ENCODE results near the gene LPGAT1. TPM values are rescaled to one million over a fixed set of nuclear protein-coding genes. Genes with fewer than 3 reads are reported as not detected.

The LPGAT1 gene
- total RNA-seq, 1 experiment from 2014 or later = 41.7 TPM

- Histone ChIP-seq H3K9ac (ENCODE audit: low read length) (no peak overlapping the region), H3K9me2 (replicated peaks; ENCODE audit: low read length) (no peaks in the 10 kb centered on the region), H4K20me1 (ENCODE audit: low read length) (no peaks in the 10 kb centered on the region), H3K27me3 (ENCODE audit: low read length) (peaks cover 29% of the 10 kb centered on the region), H3K36me3 (ENCODE audit: low read depth, low read length) (no peaks in the 10 kb centered on the region), H3F3A (ENCODE audit: low read length, unreplicated experiment) (no peaks in the 10 kb centered on the region), H3K27ac (ENCODE audit: low read length) (no peak overlapping the region), H3K4me1 (ENCODE audit: insufficient read depth, low read length) (no peaks in the 10 kb centered on the region), H3K79me2 (ENCODE audit: low read length) (no peaks in the 10 kb centered on the region), H3K4me3 (ENCODE audit: low read length) (no peak overlapping the region), H3K9me3 (ENCODE audit: low read length) (no peaks in the 10 kb centered on the region), H2AFZ (ENCODE audit: low read length) (no peak overlapping the region), H3K4me2 (ENCODE audit: low read length) (no peak overlapping the region)
- BruUV-seq (replicated peaks) = no TSS peak
- DNase-seq (no peak), ATAC-seq (no peak)
- ChIA-PET CTCF (no interaction called here), POLR2A (ENCODE audit: unreplicated experiment) (no interaction called here)
- intact Hi-C loops (cut with micrococcal nuclease) = no loop called here
- TF ChIP-seq CTCF (conservative IDR thresholded peaks at IDR 0.05; ENCODE audit: low read depth, low read length) = no peak
- TF ChIP-seq EZH2phosphoT487 (IDR thresholded peaks at IDR 0.05; ENCODE audit: borderline replicate concordance, low read length) = no peak
- no peak for TF ChIP-seq EZH2 (IDR thresholded peaks at IDR 0.05; ENCODE audit: low read length, unreplicated experiment)
These were observed 39.6 kb upstream of the LPGAT1 start for GRCh38 chr1:211870156-211870555.

- Histone ChIP-seq H2AFZ (ENCODE audit: low read length) (no peak overlapping the region), H3F3A (ENCODE audit: low read length, unreplicated experiment) (no peaks in the 10 kb centered on the region), H4K20me1 (ENCODE audit: low read length) (no peaks in the 10 kb centered on the region), H3K36me3 (ENCODE audit: low read depth, low read length) (no peaks in the 10 kb centered on the region), H3K79me2 (ENCODE audit: low read length) (no peaks in the 10 kb centered on the region), H3K27ac (ENCODE audit: low read length) (no peak overlapping the region), H3K9ac (ENCODE audit: low read length) (no peak overlapping the region), H3K4me1 (ENCODE audit: insufficient read depth, low read length) (no peaks in the 10 kb centered on the region), H3K4me3 (ENCODE audit: low read length) (no peak overlapping the region), H3K9me3 (ENCODE audit: low read length) (0 out of 2 replicates have a peak, but pooled peaks cover 5% of the 10 kb centered on the region), H3K4me2 (ENCODE audit: low read length) (no peak overlapping the region), H3K27me3 (ENCODE audit: low read length) (peaks cover 10% of the 10 kb centered on the region; the same call in 1 of the 2 replicates), H3K9me2 (replicated peaks; ENCODE audit: low read length) (no peaks in the 10 kb centered on the region)
- no TSS peak for BruUV-seq (replicated peaks)
- no peak for ATAC-seq
- CTCF ChIA-PET = no interaction called here
- intact Hi-C loops (cut with micrococcal nuclease) = no loop called here
- TF ChIP-seq EZH2phosphoT487 (IDR thresholded peaks at IDR 0.05; ENCODE audit: borderline replicate concordance, low read length) = no peak
- no peak for TF ChIP-seq CTCF (conservative IDR thresholded peaks at IDR 0.05; ENCODE audit: low read depth, low read length)
- no peak for TF ChIP-seq EZH2 (IDR thresholded peaks at IDR 0.05; ENCODE audit: low read length, unreplicated experiment)
- DNase-seq = no peak
- POLR2A ChIA-PET (ENCODE audit: unreplicated experiment) = no interaction called here
These were observed 34.6 kb upstream of the LPGAT1 start for GRCh38 chr1:211865180-211865579.

GRCh38 chr1:211859405-211859804 lies 28.8 kb upstream of the LPGAT1 start:
- Histone ChIP-seq H2AFZ (ENCODE audit: low read length) (no peak overlapping the region), H4K20me1 (ENCODE audit: low read length) (no peaks in the 10 kb centered on the region), H3K4me2 (ENCODE audit: low read length) (no peak overlapping the region), H3K27ac (ENCODE audit: low read length) (no peak overlapping the region), H3K36me3 (ENCODE audit: low read depth, low read length) (no peaks in the 10 kb centered on the region), H3K79me2 (ENCODE audit: low read length) (no peaks in the 10 kb centered on the region), H3K9me2 (replicated peaks; ENCODE audit: low read length) (no peaks in the 10 kb centered on the region), H3F3A (ENCODE audit: low read length, unreplicated experiment) (no peaks in the 10 kb centered on the region), H3K27me3 (ENCODE audit: low read length) (no peaks in the 10 kb centered on the region; the same call in 1 of the 2 replicates), H3K9me3 (ENCODE audit: low read length) (peaks cover 17% of the 10 kb centered on the region), H3K4me3 (ENCODE audit: low read length) (no peak overlapping the region), H3K4me1 (ENCODE audit: insufficient read depth, low read length) (no peaks in the 10 kb centered on the region), H3K9ac (ENCODE audit: low read length) (no peak overlapping the region)
- no peak for ATAC-seq
- intact Hi-C loops (cut with micrococcal nuclease) = no loop called here
- DNase-seq = no peak
- CTCF ChIA-PET = no interaction called here
- no TSS peak for BruUV-seq (replicated peaks)
- TF ChIP-seq EZH2 (IDR thresholded peaks at IDR 0.05; ENCODE audit: low read length, unreplicated experiment) (no peak), EZH2phosphoT487 (IDR thresholded peaks at IDR 0.05; ENCODE audit: borderline replicate concordance, low read length) (no peak), CTCF (conservative IDR thresholded peaks at IDR 0.05; ENCODE audit: low read depth, low read length) (no peak)
- POLR2A ChIA-PET (ENCODE audit: unreplicated experiment) = no interaction called here

All from PC-3 (cell line).